Uterus (tissue), 2 donors: ENCODE results near the gene CHCHD3.

Source experiments
- POLR2A ChIP-seq, 2 donors: fragments of 450-650 bp; IDR thresholded peaks; one replicate each; pipeline ENCODE4 v1.6.1; 2016; ENCODE audit warnings: antibody characterized with exemption in 2 of 2, mild to moderate bottlenecking in 1 of 2, moderate library complexity in 1 of 2
- TF ChIP-seq, protein P1 (sequence below), 4 experiments: fragments of 200-600 bp in 2 of 4; fragments of 450-650 bp in 2 of 4; sonication (generic) in 2 of 4; IDR thresholded peaks; one replicate each; pipeline ENCODE4 v1.5.1; 2016 to 2019; ENCODE audit warnings: antibody characterized with exemption in 4 of 4, mild to moderate bottlenecking in 2 of 4, moderate library complexity in 1 of 4

DNA sequence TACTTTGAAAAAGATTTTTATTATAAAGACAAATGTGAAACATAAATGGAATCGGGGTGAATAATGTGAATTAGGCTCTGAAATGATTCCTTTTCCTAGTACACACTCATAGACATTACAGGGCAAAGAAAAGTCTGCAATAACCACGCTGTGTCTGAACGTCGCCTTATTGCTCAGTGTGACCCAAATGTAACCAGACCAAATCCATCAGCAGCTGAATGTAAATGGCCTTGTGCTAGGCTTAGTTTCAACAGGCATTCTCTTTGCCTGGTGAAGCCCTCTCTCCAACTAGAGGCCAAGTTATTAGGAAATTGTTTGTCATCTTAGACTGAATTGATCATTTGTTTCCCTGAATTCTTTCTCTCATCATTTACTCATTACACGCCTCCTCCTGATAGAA lies 225.5 kb downstream of the CHCHD3 start:
- no peak for TF ChIP-seq POLR2A (IDR thresholded peaks at IDR 0.05)
- TF ChIP-seq, protein P1, sequence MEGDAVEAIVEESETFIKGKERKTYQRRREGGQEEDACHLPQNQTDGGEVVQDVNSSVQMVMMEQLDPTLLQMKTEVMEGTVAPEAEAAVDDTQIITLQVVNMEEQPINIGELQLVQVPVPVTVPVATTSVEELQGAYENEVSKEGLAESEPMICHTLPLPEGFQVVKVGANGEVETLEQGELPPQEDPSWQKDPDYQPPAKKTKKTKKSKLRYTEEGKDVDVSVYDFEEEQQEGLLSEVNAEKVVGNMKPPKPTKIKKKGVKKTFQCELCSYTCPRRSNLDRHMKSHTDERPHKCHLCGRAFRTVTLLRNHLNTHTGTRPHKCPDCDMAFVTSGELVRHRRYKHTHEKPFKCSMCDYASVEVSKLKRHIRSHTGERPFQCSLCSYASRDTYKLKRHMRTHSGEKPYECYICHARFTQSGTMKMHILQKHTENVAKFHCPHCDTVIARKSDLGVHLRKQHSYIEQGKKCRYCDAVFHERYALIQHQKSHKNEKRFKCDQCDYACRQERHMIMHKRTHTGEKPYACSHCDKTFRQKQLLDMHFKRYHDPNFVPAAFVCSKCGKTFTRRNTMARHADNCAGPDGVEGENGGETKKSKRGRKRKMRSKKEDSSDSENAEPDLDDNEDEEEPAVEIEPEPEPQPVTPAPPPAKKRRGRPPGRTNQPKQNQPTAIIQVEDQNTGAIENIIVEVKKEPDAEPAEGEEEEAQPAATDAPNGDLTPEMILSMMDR (IDR thresholded peaks at IDR 0.05): no peak
